ENCODE data around the gene KCTD17. TPM values are rescaled to one million over a fixed set of nuclear protein-coding genes. Genes with fewer than 3 reads are reported as not detected.

KCTD17 gene
- total and polyA plus RNA-seq, 4 donors = 2.0 to 5.2 (median 3.7) TPM

DNA sequence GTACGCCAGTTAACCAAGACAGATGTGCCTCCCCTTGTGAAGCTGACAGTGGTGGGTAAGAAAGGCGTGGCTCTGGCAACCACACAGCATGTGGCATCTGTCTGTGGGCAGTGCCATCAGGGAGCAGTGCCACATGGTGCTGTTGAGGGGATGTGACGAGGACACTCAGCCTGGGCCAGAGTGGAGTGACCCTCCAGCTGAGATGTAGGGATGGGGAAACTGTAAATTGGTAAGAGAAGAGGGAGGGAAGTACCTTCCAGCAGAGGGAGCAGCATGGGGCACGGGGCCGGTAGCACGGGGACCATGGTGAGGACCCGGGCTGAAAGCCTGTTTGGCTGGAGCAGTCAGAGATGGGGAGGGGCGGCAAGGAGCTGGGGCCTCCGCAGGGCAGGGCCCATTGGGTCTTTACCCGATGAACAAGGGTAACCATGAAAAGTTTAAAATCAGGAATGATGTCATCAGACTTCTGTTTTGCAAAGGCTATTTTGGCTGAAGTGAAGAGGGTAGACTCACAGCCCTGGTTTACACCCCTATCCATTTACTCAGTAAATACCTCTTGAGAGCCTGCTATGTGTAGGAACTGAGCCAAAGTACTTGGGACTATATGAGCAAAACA, 47.5 kb downstream of the KCTD17 start:
- Histone ChIP-seq H3K27me3 (ENCODE audit: control insufficient read depth in 4 of 4, insufficient read depth in 4 of 4, low read length in 3 of 4) (no peaks in the 10 kb centered on the region), H3K27ac (ENCODE audit: low read depth in 1 of 2, low read length in 2 of 2) (no peak overlapping the region), H3K4me3 (ENCODE audit: low read depth in 1 of 3, low read length in 3 of 3) (no peak overlapping the region), H3K36me3 (ENCODE audit: control insufficient read depth in 4 of 4, insufficient read depth in 3 of 4, low read depth in 1 of 4, low read length in 3 of 4) (peaks cover 2 to 49% (median 25%) of the 10 kb centered on the region in 4 donors), H3K9me3 (ENCODE audit: control insufficient read depth in 4 of 4, low read length in 3 of 4) (no peaks in the 10 kb centered on the region), H3K9ac (ENCODE audit: low read depth in 1 of 2, low read length in 2 of 2) (no peak overlapping the region), H3K4me1 (ENCODE audit: control insufficient read depth in 4 of 4, insufficient read depth in 4 of 4, low read length in 3 of 4) (peaks cover 0 to 7% (median 2%) of the 10 kb centered on the region in 4 donors)
- 80% methylated on average over 10 of the region's 10 CpGs for WGBS
- TF ChIP-seq, protein P1, sequence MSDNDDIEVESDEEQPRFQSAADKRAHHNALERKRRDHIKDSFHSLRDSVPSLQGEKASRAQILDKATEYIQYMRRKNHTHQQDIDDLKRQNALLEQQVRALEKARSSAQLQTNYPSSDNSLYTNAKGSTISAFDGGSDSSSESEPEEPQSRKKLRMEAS (IDR thresholded peaks at IDR 0.05) = no peak
- TF ChIP-seq RAD21 (IDR thresholded peaks at IDR 0.05) = peak in 1 of 2 donors; percentile 38
- no peak for DNase-seq (ENCODE audit: low spot score)

DNA sequence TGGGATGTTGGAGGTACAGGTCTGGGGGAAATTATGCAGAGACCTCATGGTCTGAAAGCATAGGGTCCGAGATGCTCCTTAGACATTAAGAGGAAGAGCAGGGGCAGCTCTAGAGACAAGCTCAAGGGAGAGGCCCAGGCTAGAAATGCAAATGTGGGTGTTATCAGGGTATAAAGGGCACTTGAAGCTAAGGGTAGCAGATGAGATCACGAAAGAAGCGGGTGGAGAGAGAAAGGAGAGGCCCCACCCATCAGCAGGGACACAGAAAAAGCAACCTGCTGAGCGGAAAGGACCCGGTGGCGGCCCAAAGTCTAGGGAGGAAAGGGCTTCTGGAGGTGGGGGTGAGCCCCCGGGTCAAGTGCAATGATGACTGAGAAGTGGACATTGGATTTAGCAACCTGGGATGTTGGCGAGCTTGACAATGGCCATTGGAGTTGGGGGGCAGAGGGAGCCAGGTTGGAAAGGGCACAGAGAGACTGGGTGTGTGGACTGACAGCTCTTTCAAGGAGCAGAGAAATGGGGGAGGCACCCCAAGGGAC, 49.1 kb downstream of the KCTD17 start:
- TF ChIP-seq, protein P2, sequence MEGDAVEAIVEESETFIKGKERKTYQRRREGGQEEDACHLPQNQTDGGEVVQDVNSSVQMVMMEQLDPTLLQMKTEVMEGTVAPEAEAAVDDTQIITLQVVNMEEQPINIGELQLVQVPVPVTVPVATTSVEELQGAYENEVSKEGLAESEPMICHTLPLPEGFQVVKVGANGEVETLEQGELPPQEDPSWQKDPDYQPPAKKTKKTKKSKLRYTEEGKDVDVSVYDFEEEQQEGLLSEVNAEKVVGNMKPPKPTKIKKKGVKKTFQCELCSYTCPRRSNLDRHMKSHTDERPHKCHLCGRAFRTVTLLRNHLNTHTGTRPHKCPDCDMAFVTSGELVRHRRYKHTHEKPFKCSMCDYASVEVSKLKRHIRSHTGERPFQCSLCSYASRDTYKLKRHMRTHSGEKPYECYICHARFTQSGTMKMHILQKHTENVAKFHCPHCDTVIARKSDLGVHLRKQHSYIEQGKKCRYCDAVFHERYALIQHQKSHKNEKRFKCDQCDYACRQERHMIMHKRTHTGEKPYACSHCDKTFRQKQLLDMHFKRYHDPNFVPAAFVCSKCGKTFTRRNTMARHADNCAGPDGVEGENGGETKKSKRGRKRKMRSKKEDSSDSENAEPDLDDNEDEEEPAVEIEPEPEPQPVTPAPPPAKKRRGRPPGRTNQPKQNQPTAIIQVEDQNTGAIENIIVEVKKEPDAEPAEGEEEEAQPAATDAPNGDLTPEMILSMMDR (IDR thresholded peaks at IDR 0.05; ENCODE audit: low read depth, low read length, missing input control) = no peak
- peak in 1 of 2 donors; percentile 37 for TF ChIP-seq HNF4A (conservative IDR thresholded peaks at IDR 0.05)
- H3K9me3 ChIP-seq (ENCODE audit: control insufficient read depth in 4 of 4, low read length in 3 of 4) = no peaks in the 10 kb centered on the region
- WGBS = 74% methylated on average over 8 of the region's 8 CpGs
- peaks cover 0 to 10% (median 2%) of the 10 kb centered on the region in 4 donors for H3K4me1 ChIP-seq (ENCODE audit: control insufficient read depth in 4 of 4, insufficient read depth in 4 of 4, low read length in 3 of 4)
- peaks cover 2 to 45% (median 21%) of the 10 kb centered on the region in 4 donors for H3K36me3 ChIP-seq (ENCODE audit: control insufficient read depth in 4 of 4, insufficient read depth in 3 of 4, low read depth in 1 of 4, low read length in 3 of 4)
- no peaks in the 10 kb centered on the region for H3K27me3 ChIP-seq (ENCODE audit: control insufficient read depth in 4 of 4, insufficient read depth in 4 of 4, low read length in 3 of 4)
- H3K4me3 ChIP-seq (ENCODE audit: low read depth in 1 of 3, low read length in 3 of 3) = no peak overlapping the region
- H3K27ac ChIP-seq (ENCODE audit: low read depth in 1 of 2, low read length in 2 of 2) = no peak overlapping the region
- no peak overlapping the region for H3K9ac ChIP-seq (ENCODE audit: low read depth in 1 of 2, low read length in 2 of 2)
- DNase-seq (ENCODE audit: low spot score) = no peak

DNA sequence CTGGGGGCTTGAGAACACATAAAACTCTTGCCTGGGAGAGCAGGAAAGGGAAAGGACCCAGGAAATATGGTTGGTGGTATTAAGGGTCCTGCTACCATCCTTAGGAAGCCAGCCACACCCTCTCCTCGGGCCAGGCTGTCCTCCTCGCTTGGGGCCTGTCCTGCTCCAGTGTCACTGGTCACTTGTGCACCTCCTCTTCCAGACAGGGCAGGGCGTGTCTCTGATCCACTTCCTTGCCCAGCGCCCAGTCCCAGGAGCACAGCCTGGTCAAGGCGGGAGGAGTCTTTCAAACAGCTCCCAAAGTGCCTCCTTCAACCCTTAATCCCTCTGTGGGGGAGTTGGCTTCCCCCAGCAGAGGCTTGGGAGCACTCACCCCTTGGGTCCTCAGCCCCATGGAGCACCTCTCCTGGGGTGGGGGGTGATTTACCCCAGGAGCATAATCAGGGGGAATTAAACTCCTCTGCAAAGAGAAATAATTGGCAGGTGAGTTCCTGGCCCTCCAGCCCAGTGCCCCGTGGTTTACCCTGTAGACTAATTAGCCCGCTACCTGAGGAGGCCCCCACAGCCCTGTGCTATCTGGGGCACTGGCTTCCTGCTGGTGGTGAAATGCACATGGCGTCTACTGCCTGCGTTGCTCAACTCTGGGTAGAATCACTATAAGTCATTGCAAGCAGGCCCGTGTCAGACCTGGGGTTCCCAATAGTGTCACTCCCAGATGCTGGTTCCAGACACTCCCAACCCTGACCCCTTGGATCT, 49.9 kb downstream of the KCTD17 start:
- H3K4me3 ChIP-seq (ENCODE audit: low read depth in 1 of 3, low read length in 3 of 3) = no peak overlapping the region
- no peaks in the 10 kb centered on the region for H3K9me3 ChIP-seq (ENCODE audit: control insufficient read depth in 4 of 4, low read length in 3 of 4)
- TF ChIP-seq RXRA (IDR thresholded peaks at IDR 0.05) = no peak
- TF ChIP-seq, protein P3, sequence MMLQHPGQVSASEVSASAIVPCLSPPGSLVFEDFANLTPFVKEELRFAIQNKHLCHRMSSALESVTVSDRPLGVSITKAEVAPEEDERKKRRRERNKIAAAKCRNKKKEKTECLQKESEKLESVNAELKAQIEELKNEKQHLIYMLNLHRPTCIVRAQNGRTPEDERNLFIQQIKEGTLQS (IDR thresholded peaks at IDR 0.05) = no peak
- no peak for DNase-seq (ENCODE audit: low spot score)
- no peaks in the 10 kb centered on the region for H3K27me3 ChIP-seq (ENCODE audit: control insufficient read depth in 4 of 4, insufficient read depth in 4 of 4, low read length in 3 of 4)
- WGBS = 87% methylated on average over 10 of the region's 10 CpGs
- peaks cover 0 to 12% (median 2%) of the 10 kb centered on the region in 4 donors for H3K4me1 ChIP-seq (ENCODE audit: control insufficient read depth in 4 of 4, insufficient read depth in 4 of 4, low read length in 3 of 4)
- no peak overlapping the region for H3K27ac ChIP-seq (ENCODE audit: low read depth in 1 of 2, low read length in 2 of 2)
- H3K9ac ChIP-seq (ENCODE audit: low read depth in 1 of 2, low read length in 2 of 2) = no peak overlapping the region
- peaks cover 2 to 39% (median 20%) of the 10 kb centered on the region in 4 donors for H3K36me3 ChIP-seq (ENCODE audit: control insufficient read depth in 4 of 4, insufficient read depth in 3 of 4, low read depth in 1 of 4, low read length in 3 of 4)

DNA sequence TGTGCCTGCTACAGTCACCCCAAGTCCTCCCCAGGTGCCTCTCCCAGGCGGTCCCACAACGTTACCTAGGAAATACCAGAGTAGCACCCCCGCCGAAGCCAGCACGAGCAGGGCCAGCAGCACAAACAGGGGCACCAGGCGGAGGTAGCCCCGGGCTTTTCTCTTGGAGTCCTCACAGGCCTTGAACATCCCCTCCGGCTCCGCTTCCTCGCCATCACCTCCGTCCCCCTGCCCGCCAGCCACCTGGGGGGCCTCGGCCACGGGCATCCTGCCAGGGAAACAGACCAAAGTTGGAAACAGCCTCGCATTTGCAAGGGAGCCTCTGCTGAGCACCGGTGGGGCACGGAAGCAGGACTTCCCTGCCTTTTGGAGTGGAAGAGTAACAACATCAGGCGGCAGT, 51.6 kb downstream of the KCTD17 start:
- no peak for DNase-seq (ENCODE audit: low spot score)
- H3K36me3 ChIP-seq (ENCODE audit: control insufficient read depth in 4 of 4, insufficient read depth in 3 of 4, low read depth in 1 of 4, low read length in 3 of 4) = peaks cover 0 to 30% (median 14%) of the 10 kb centered on the region in 4 donors
- H3K9ac ChIP-seq (ENCODE audit: low read depth in 1 of 2, low read length in 2 of 2) = no peak overlapping the region
- H3K4me1 ChIP-seq (ENCODE audit: control insufficient read depth in 4 of 4, insufficient read depth in 4 of 4, low read length in 3 of 4) = peaks cover 0 to 28% (median 10%) of the 10 kb centered on the region in 4 donors
- H3K27ac ChIP-seq (ENCODE audit: low read depth in 1 of 2, low read length in 2 of 2) = no peak overlapping the region
- no peak overlapping the region for H3K4me3 ChIP-seq (ENCODE audit: low read depth in 1 of 3, low read length in 3 of 3)
- H3K27me3 ChIP-seq (ENCODE audit: control insufficient read depth in 4 of 4, insufficient read depth in 4 of 4, low read length in 3 of 4) = no peaks in the 10 kb centered on the region
- H3K9me3 ChIP-seq (ENCODE audit: control insufficient read depth in 4 of 4, low read length in 3 of 4) = no peaks in the 10 kb centered on the region
- 85% methylated on average over 18 of the region's 18 CpGs for WGBS
- TF ChIP-seq, protein P4, sequence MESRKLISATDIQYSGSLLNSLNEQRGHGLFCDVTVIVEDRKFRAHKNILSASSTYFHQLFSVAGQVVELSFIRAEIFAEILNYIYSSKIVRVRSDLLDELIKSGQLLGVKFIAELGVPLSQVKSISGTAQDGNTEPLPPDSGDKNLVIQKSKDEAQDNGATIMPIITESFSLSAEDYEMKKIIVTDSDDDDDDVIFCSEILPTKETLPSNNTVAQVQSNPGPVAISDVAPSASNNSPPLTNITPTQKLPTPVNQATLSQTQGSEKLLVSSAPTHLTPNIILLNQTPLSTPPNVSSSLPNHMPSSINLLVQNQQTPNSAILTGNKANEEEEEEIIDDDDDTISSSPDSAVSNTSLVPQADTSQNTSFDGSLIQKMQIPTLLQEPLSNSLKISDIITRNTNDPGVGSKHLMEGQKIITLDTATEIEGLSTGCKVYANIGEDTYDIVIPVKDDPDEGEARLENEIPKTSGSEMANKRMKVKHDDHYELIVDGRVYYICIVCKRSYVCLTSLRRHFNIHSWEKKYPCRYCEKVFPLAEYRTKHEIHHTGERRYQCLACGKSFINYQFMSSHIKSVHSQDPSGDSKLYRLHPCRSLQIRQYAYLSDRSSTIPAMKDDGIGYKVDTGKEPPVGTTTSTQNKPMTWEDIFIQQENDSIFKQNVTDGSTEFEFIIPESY (IDR thresholded peaks at IDR 0.05) = no peak
- TF ChIP-seq JUND (IDR thresholded peaks at IDR 0.05) (no peak), RXRA (IDR thresholded peaks at IDR 0.05) (no peak), HNF4G (IDR thresholded peaks at IDR 0.05) (no peak), HNF4A (conservative IDR thresholded peaks at IDR 0.05) (no peak)
- TF ChIP-seq, protein P5, sequence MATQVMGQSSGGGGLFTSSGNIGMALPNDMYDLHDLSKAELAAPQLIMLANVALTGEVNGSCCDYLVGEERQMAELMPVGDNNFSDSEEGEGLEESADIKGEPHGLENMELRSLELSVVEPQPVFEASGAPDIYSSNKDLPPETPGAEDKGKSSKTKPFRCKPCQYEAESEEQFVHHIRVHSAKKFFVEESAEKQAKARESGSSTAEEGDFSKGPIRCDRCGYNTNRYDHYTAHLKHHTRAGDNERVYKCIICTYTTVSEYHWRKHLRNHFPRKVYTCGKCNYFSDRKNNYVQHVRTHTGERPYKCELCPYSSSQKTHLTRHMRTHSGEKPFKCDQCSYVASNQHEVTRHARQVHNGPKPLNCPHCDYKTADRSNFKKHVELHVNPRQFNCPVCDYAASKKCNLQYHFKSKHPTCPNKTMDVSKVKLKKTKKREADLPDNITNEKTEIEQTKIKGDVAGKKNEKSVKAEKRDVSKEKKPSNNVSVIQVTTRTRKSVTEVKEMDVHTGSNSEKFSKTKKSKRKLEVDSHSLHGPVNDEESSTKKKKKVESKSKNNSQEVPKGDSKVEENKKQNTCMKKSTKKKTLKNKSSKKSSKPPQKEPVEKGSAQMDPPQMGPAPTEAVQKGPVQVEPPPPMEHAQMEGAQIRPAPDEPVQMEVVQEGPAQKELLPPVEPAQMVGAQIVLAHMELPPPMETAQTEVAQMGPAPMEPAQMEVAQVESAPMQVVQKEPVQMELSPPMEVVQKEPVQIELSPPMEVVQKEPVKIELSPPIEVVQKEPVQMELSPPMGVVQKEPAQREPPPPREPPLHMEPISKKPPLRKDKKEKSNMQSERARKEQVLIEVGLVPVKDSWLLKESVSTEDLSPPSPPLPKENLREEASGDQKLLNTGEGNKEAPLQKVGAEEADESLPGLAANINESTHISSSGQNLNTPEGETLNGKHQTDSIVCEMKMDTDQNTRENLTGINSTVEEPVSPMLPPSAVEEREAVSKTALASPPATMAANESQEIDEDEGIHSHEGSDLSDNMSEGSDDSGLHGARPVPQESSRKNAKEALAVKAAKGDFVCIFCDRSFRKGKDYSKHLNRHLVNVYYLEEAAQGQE (IDR thresholded peaks at IDR 0.05) = no peak
